ENCODE results near the gene PPARG.

PPARG gene

DNA sequence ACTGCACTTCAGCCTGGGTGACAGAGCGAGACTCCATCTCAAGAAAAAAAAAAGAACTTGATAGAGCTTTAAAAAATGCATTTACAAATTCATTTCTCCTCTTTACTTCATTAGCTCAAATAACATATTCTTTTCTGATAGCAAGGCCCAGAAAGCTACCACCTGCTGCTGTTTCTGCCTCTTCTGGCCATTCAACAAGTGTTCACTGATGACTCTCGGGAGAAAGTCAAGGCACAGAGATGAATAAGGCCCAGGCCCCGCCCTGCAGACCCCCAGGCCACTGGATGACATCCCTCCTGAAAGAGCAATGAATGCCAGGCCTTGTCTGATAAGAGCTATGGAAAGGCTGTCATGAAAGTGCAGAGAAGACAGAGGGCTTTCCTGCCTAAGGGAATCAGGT lies 181.8 kb downstream of the PPARG start:
- H3K9ac ChIP-seq (ENCODE audit: low read length) = no peak overlapping the region
- H3K9me2 ChIP-seq (replicated peaks; ENCODE audit: insufficient read depth, low read length) = no peaks in the 10 kb centered on the region
- H4K20me1 ChIP-seq (ENCODE audit: insufficient read depth, low read length) = no peaks in the 10 kb centered on the region
- no peaks in the 10 kb centered on the region for H3K36me3 ChIP-seq (replicated peaks; ENCODE audit: insufficient read depth, low read length)
- H3K79me2 ChIP-seq (ENCODE audit: low read length) = no peaks in the 10 kb centered on the region
- no peaks in the 10 kb centered on the region for H3K9me3 ChIP-seq (replicated peaks; ENCODE audit: insufficient read depth, low read length)
- H3K4me1 ChIP-seq (ENCODE audit: low read length) = no peaks in the 10 kb centered on the region
- no peak overlapping the region for H3K4me3 ChIP-seq (ENCODE audit: low read length)
- H3F3A ChIP-seq (ENCODE audit: insufficient read depth, low read length) = no peaks in the 10 kb centered on the region
- DNase-seq = no peak
- no peaks in the 10 kb centered on the region for H3K27me3 ChIP-seq (replicated peaks; ENCODE audit: insufficient read depth, low read length)
- no peak overlapping the region for H3K27ac ChIP-seq (ENCODE audit: low read length)
- no peak for TF ChIP-seq EZH2 (optimal IDR thresholded peaks at IDR 0.05; ENCODE audit: low read depth, low read length)
- TF ChIP-seq, protein P1, sequence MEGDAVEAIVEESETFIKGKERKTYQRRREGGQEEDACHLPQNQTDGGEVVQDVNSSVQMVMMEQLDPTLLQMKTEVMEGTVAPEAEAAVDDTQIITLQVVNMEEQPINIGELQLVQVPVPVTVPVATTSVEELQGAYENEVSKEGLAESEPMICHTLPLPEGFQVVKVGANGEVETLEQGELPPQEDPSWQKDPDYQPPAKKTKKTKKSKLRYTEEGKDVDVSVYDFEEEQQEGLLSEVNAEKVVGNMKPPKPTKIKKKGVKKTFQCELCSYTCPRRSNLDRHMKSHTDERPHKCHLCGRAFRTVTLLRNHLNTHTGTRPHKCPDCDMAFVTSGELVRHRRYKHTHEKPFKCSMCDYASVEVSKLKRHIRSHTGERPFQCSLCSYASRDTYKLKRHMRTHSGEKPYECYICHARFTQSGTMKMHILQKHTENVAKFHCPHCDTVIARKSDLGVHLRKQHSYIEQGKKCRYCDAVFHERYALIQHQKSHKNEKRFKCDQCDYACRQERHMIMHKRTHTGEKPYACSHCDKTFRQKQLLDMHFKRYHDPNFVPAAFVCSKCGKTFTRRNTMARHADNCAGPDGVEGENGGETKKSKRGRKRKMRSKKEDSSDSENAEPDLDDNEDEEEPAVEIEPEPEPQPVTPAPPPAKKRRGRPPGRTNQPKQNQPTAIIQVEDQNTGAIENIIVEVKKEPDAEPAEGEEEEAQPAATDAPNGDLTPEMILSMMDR (IDR thresholded peaks at IDR 0.05; ENCODE audit: low read length) = no peak
- H3K4me2 ChIP-seq (ENCODE audit: low read depth, low read length) = no peak overlapping the region
- H2AFZ ChIP-seq (ENCODE audit: low read length) = no peak overlapping the region

DNA sequence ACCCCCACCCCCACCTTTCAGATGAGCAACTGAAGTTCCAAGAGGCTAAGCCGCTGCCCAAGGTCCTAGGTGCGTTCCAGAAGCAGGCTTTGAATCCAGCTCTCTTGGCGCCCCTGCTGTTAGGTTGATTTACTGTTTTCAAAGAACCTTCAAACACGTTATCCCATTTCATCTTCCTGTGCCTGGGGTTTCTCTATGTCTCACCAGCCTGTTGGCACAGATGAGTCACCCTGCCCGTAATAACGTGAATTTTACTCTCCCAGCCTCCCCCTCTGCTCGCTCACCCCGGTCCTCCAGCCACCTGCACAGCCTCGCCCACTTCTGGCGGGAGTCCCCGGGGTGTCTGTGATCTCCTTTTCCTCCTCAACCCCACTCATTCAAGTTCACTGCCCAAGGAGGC lies 182.4 kb downstream of the PPARG start:
- H3K4me1 ChIP-seq (ENCODE audit: low read length) = no peaks in the 10 kb centered on the region
- no peaks in the 10 kb centered on the region for H3K36me3 ChIP-seq (replicated peaks; ENCODE audit: insufficient read depth, low read length)
- H3F3A ChIP-seq (ENCODE audit: insufficient read depth, low read length) = no peaks in the 10 kb centered on the region
- no peak overlapping the region for H3K9ac ChIP-seq (ENCODE audit: low read length)
- H3K9me3 ChIP-seq (replicated peaks; ENCODE audit: insufficient read depth, low read length) = no peaks in the 10 kb centered on the region
- no peak for DNase-seq
- H4K20me1 ChIP-seq (ENCODE audit: insufficient read depth, low read length) = no peaks in the 10 kb centered on the region
- TF ChIP-seq EZH2 (optimal IDR thresholded peaks at IDR 0.05; ENCODE audit: low read depth, low read length) (no peak), EZH2phosphoT487 (IDR thresholded peaks at IDR 0.05; ENCODE audit: low read length) (no peak)
- TF ChIP-seq, protein P1 (IDR thresholded peaks at IDR 0.05; ENCODE audit: low read length) = no peak
- H3K4me2 ChIP-seq (ENCODE audit: low read depth, low read length) = no peak overlapping the region
- no peak overlapping the region for H3K27ac ChIP-seq (ENCODE audit: low read length)
- H3K9me2 ChIP-seq (replicated peaks; ENCODE audit: insufficient read depth, low read length) = no peaks in the 10 kb centered on the region
- no peak overlapping the region for H3K4me3 ChIP-seq (ENCODE audit: low read length)
- H3K79me2 ChIP-seq (ENCODE audit: low read length) = no peaks in the 10 kb centered on the region
- H2AFZ ChIP-seq (ENCODE audit: low read length) = no peak overlapping the region
- no peaks in the 10 kb centered on the region for H3K27me3 ChIP-seq (replicated peaks; ENCODE audit: insufficient read depth, low read length)

DNA sequence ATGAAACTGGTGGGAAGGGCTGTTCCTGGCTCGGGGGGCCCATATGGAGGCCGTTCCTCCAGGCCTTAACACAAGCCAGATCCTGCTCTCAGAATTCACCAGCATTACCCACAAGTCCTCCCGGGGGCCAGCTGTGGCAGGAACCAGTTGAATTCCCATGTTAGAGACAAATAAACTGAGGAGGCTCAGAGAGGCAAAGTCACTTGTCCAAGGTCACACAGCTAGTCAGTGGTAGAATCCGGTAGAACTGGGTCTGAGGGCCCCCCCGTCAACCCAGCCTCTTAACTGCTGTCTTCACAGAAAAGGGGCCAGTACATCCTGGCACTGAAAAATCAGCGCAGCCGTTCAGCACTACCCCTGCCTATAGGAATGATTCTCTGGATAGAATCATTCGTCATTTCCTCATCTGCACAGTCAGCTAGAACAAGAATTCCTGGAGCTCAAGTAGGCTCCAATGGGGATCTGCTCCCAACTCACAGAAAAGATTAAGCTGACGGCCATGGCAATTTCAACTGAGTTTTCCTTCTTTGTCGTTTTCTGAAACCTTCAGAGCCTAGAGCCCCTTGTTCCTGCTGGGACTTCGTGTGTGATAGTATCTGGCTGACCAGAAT lies 183.2 kb downstream of the PPARG start:
- H3K27ac ChIP-seq (ENCODE audit: low read length) = no peak overlapping the region
- no peaks in the 10 kb centered on the region for H3K9me3 ChIP-seq (replicated peaks; ENCODE audit: insufficient read depth, low read length)
- no peaks in the 10 kb centered on the region for H4K20me1 ChIP-seq (ENCODE audit: insufficient read depth, low read length)
- H3K9me2 ChIP-seq (replicated peaks; ENCODE audit: insufficient read depth, low read length) = no peaks in the 10 kb centered on the region
- no peak overlapping the region for H2AFZ ChIP-seq (ENCODE audit: low read length)
- no peaks in the 10 kb centered on the region for H3K27me3 ChIP-seq (replicated peaks; ENCODE audit: insufficient read depth, low read length)
- H3K4me2 ChIP-seq (ENCODE audit: low read depth, low read length) = no peak overlapping the region
- H3K4me1 ChIP-seq (ENCODE audit: low read length) = no peaks in the 10 kb centered on the region
- TF ChIP-seq EZH2 (optimal IDR thresholded peaks at IDR 0.05; ENCODE audit: low read depth, low read length) = no peak
- TF ChIP-seq, protein P1 (IDR thresholded peaks at IDR 0.05; ENCODE audit: low read length) = no peak
- TF ChIP-seq EZH2phosphoT487 (IDR thresholded peaks at IDR 0.05; ENCODE audit: low read length) = no peak
- DNase-seq = no peak
- H3K79me2 ChIP-seq (ENCODE audit: low read length) = no peaks in the 10 kb centered on the region
- H3F3A ChIP-seq (ENCODE audit: insufficient read depth, low read length) = no peaks in the 10 kb centered on the region
- H3K36me3 ChIP-seq (replicated peaks; ENCODE audit: insufficient read depth, low read length) = no peaks in the 10 kb centered on the region
- no peak overlapping the region for H3K4me3 ChIP-seq (ENCODE audit: low read length)
- H3K9ac ChIP-seq (ENCODE audit: low read length) = no peak overlapping the region

Measured in MM.1S (cell line).